Stimulated activated naive CD8-positive, alpha-beta T cell treated with anti-CD3 and anti-CD28 coated beads, Interleukin-15, Interleukin-2, amounts not matched to agents 100 ng/mL and 50 ng/mL, for 24 hours (primary cell): Measurements from ENCODE around the gene AMOTL1.
A peak's percentile ranks its signal among the peaks of the same experiment; 100 is the strongest.

Source experiments
- H3K27ac Mint-ChIP-seq: one replicate; pipeline ENCODE4 v1.8.0; 2021; ENCODE audit warnings: mild to moderate bottlenecking, mixed read lengths
- H3K27me3 Mint-ChIP-seq: one replicate; pipeline ENCODE4 v1.8.0; 2021; ENCODE audit warnings: mixed read lengths
- H3K36me3 Mint-ChIP-seq: one replicate; pipeline ENCODE4 v1.8.0; 2021; ENCODE audit warnings: low read depth, mixed read lengths
- H3K4me1 Mint-ChIP-seq: one replicate; pipeline ENCODE4 v1.8.0; 2021; ENCODE audit warnings: low read depth, mixed read lengths
- H3K4me3 Mint-ChIP-seq: one replicate; pipeline ENCODE4 v1.8.0; 2021; ENCODE audit warnings: mild to moderate bottlenecking, mixed read lengths
- H3K9me3 Mint-ChIP-seq: one replicate; pipeline ENCODE4 v1.8.0; 2021; ENCODE audit warnings: mixed read lengths

The AMOTL1 gene

DNA sequence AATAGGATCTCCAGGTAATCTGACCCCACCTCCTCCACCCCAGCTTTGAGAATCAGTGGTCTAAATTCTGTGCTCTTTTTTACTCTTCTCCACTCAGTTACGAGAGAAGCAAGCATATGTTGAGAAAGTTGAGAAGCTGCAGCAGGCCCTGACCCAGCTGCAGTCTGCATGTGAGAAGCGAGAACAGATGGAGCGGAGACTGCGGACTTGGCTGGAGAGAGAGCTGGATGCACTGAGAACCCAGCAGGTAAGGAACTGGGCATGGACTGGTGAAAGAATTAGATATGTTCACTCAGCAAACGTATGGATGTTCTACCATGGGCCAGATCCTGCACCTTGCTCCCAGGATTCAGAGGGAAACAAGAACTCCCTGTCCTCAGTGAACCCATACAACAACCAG lies 85.7 kb downstream of the AMOTL1 start:
- Mint-ChIP-seq H3K4me3 (no peak overlapping the region), H3K4me1 (no peaks in the 10 kb centered on the region), H3K27me3 (no peaks in the 10 kb centered on the region), H3K27ac (no peak overlapping the region), H3K9me3 (no peaks in the 10 kb centered on the region), H3K36me3 (no peaks in the 10 kb centered on the region)

DNA sequence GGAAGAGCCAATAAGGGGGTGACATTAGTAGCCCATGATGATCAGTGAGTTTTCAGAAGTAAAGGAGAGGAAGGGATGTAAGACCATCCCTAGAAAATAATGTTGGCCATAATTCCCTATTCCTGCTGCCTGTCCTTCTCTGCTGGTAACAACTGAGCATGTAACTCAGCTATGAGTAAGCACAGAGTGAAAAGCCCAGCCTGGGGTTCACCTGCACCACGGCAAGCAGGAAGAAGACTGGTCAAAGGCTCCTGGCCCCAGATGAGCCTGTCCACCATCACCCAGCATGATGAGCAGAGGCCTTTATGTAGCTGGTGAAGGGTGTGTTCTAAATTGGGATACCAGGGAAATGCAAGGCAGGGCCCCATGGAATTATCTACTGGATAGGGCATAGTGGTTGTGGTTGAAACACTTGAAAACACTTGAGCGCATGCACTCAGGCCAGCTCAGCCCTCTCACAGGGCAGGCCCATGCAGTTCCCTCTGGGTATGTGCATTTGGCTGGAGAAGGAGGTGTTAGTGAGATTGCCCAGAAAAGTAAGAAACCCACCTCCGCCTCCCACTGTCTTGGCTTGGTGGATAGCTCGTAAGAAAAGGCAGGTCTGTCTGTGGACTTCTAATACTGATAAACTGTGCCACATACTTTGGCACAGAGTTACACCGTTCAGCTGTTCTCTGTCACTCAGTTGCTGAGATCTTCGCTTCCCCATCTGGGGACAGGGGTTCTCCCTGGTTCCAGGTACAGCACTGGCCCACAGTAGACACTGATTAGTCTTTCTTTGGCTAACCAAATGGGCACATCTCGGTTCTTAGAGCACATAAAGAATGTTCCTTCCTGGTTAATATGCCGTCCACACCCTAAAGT lies 86.8 kb downstream of the AMOTL1 start:
- Mint-ChIP-seq H3K27me3 (no peaks in the 10 kb centered on the region), H3K27ac (peak overlapping the region; percentile 24), H3K36me3 (no peaks in the 10 kb centered on the region), H3K4me1 (no peaks in the 10 kb centered on the region), H3K4me3 (no peak overlapping the region), H3K9me3 (no peaks in the 10 kb centered on the region)

DNA sequence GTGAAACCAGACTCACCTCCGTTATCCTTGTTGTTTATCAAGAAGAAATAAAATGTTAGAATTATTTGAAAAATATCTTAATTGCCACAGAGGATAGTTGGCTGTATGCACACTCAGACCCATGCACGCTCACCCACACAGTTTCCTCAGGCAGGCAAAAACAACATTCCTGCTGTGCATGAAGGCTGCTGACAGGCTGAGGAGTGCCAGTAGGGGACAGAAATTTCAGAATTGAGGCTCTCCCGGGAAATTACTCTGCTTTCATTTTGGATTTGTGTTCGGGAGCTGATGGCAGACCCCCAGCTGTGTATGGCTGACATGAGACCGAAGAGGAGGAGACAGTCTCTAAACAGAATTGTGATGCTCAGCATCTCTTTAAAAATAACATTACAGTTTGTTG lies 87.5 kb downstream of the AMOTL1 start:
- Mint-ChIP-seq H3K36me3 (no peaks in the 10 kb centered on the region), H3K27me3 (no peaks in the 10 kb centered on the region), H3K4me3 (no peak overlapping the region), H3K9me3 (no peaks in the 10 kb centered on the region), H3K4me1 (no peaks in the 10 kb centered on the region), H3K27ac (no peak overlapping the region)

DNA sequence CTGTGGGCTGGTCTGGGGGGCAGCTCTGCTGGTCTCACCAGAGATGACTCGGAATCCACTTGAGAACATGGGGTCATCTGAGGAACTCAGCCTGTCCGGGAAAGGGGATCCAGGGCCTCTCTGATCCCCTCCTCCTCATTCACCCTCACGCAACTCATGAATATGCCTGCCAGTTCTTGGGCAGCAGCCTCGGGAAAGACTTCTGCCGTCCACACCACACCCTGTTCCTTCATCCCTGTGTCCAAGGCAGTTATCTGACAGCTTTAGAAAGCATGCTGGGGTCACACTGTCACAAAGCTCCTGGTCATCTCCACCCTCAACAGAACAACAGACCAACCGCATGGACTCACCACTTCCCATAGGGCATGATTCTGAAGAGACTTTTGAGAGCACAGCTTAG lies 88.3 kb downstream of the AMOTL1 start:
- no peaks in the 10 kb centered on the region for H3K27me3 Mint-ChIP-seq
- H3K4me1 Mint-ChIP-seq = no peaks in the 10 kb centered on the region
- no peak overlapping the region for H3K27ac Mint-ChIP-seq
- H3K9me3 Mint-ChIP-seq = no peaks in the 10 kb centered on the region
- H3K4me3 Mint-ChIP-seq = no peak overlapping the region
- H3K36me3 Mint-ChIP-seq = no peaks in the 10 kb centered on the region

DNA sequence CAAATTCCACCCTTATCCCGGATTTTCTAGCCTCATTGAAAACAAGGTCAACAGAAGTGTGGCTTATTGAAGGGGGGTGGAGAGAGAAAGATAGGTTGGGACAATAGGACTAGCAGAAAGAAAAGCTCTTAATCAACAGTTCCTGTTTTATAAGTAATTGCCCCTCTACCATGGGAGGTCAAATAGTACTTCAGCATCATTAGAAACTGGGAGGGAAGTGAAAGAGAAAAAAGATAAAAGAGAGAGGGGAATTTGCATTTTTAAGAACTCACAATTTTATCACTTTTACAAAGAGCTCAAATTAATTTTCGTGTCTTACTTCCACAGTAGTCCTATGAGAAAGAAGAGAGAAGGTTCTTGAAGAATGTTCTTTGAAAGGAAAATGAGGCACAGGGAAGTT lies 89.2 kb downstream of the AMOTL1 start:
- H3K36me3 Mint-ChIP-seq = no peaks in the 10 kb centered on the region

DNA sequence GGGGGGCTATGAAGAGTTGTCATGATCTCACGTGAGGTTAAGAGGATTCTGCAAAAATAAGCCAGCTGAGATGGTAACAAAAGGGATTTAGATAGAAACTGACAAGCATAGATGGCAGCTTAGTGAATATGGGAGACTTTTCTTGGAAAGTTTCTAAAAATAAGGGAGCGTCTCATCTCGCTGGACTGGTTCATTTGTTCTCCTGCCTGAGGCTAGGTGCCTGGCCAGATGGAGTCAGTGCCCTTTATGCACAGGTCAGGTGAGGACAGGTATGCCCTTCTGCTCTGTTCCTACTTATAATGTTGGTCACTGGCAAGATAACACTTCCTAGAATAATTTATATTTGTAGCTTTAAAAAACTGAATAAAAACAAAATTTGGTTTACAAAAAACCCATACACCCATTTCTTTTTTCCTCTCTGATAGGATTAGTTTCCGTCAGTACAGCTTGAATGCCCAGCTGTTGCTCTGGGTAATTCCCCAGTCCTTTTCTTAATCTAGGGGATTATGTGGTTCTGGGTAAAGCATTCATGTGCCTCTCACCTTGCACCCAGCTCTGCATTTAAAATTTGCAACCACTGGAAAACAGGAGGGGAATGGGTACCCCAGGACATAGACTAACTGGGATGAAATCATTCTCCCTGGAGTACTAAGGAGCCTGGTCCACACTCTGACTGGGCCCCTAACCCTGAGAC lies 90.0 kb downstream of the AMOTL1 start:
- no peaks in the 10 kb centered on the region for H3K27me3 Mint-ChIP-seq
- H3K4me1 Mint-ChIP-seq = no peaks in the 10 kb centered on the region
- no peak overlapping the region for H3K4me3 Mint-ChIP-seq
- H3K9me3 Mint-ChIP-seq = no peaks in the 10 kb centered on the region
- no peaks in the 10 kb centered on the region for H3K36me3 Mint-ChIP-seq
- no peak overlapping the region for H3K27ac Mint-ChIP-seq

More for the DNA sequence above, 89.2 kb downstream of the AMOTL1 start:
- no peak overlapping the region for H3K4me3 Mint-ChIP-seq
- H3K4me1 Mint-ChIP-seq = no peaks in the 10 kb centered on the region
- H3K9me3 Mint-ChIP-seq = no peaks in the 10 kb centered on the region
- no peak overlapping the region for H3K27ac Mint-ChIP-seq
- no peaks in the 10 kb centered on the region for H3K27me3 Mint-ChIP-seq

DNA sequence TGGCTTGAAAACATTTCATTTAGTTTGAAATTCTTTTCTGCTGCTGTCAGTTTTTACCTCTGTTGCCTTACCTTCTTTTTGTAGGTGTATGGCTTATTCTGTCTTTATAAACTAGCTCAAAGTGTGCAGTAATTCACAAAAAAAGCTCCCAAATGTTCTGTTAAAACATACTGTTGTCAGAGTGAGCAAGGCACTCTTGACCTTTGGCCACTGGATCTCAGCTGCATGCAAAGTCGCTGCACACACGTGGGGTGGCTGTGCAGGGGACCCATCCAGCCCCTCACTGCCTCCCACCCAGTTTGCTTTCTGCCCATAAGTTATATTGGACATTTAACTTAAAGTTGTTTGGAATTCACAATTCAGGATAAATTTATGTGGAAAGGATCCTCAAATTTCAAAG lies 92.2 kb downstream of the AMOTL1 start:
- no peaks in the 10 kb centered on the region for H3K9me3 Mint-ChIP-seq
- H3K27me3 Mint-ChIP-seq = no peaks in the 10 kb centered on the region
- no peaks in the 10 kb centered on the region for H3K4me1 Mint-ChIP-seq
- no peak overlapping the region for H3K27ac Mint-ChIP-seq
- H3K36me3 Mint-ChIP-seq = no peaks in the 10 kb centered on the region
- no peak overlapping the region for H3K4me3 Mint-ChIP-seq

DNA sequence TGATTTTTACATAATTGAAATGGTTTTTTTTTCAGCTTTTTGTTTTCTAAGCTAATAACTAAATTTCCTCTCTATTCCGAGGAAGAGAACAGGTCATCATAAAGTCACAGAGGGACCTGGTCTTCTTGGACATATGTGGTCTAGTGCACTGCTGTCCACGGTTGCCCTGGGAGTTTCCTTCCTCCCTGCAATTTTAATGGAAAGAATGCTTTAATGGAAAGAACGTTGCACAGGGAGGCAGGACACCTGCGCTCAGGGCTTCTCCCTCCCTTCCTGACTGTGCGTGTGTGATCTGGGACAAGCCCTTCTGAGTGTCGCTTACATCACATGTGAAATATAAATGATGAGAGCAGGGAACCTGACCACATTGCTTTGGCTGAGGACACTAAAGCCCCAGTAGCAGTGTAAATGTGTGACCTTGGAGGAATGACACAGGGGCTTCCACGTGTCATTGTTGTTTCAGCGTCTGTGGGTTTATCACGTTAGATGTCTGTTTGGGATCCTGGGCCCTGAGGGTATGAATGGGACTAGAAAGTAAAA lies 93.2 kb downstream of the AMOTL1 start:
- no peaks in the 10 kb centered on the region for H3K36me3 Mint-ChIP-seq
- H3K9me3 Mint-ChIP-seq = no peaks in the 10 kb centered on the region
- no peak overlapping the region for H3K27ac Mint-ChIP-seq
- H3K4me1 Mint-ChIP-seq = no peaks in the 10 kb centered on the region
- no peaks in the 10 kb centered on the region for H3K27me3 Mint-ChIP-seq
- no peak overlapping the region for H3K4me3 Mint-ChIP-seq

DNA sequence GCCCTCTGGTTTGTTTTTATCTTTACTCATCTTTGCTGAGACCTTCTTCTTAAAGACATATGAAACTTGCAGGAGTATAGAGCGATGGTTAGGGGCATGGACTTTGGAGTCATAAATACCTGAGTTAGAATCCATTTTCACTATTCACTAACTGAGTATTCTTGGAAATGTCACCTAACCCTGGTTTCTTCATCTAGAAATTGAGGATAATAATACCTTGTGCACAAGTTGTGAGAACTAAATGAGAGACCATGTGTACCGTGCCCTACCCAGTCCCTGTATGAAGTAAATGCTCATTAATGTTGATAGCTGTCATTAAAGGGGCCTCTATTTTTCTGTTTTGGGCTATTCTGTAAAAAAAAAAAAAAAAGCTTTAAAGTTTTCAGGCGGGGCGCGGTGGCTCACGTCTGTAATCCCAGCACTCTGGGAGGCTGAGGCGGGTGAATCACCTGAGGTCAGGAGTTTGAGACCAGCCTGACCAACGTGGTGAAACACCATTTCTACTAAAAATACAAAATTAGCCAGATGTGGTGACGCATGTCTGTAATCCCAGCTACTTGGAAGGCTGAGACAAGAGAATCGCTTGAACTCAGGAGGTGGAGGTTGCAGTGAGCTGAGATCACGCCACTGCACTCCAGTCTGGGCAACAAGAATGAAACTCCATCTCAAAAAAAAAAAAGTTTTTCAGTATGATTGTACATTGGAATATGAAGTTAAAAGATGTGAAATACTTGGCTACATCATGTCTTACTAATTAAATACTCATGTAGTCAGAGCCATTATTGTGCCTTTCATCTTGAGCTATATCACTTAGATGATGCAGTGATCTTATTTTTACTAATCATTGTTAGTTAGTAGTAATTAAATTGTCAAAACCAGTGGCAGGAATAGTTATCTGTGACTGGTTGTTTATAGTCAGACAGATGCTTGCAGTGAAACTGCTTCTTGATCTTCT lies 95.0 kb downstream of the AMOTL1 start:
- Mint-ChIP-seq H3K4me3 (no peak overlapping the region), H3K27ac (no peak overlapping the region), H3K36me3 (no peaks in the 10 kb centered on the region), H3K9me3 (no peaks in the 10 kb centered on the region), H3K4me1 (no peaks in the 10 kb centered on the region), H3K27me3 (no peaks in the 10 kb centered on the region)

DNA sequence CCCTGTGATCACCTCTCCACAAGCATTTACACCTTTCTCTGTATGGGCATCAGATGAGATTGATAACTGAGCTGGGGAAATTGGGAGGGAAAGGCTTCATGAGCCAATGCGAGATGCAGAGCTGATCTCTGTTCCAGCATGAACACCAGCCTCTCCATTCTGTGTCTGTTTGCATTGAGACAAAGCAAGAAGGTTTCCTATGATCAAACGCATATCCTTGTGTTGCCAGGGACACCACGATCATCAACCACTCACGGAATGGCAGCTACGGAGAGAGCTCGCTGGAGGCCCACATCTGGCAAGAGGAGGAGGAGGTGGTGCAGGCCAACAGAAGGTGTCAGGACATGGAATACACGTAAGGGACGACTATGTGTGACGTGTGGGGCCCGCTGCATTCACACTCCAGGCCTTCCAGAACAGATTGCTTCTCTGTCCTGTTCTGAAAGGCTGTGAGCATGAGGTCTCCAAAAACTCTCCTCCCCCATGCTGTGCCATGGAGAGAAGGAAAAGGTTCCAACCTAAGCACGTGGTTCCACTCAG lies 96.4 kb downstream of the AMOTL1 start:
- Mint-ChIP-seq H3K4me1 (no peaks in the 10 kb centered on the region), H3K27me3 (no peaks in the 10 kb centered on the region), H3K36me3 (no peaks in the 10 kb centered on the region), H3K27ac (no peak overlapping the region), H3K4me3 (no peak overlapping the region), H3K9me3 (no peaks in the 10 kb centered on the region)

DNA sequence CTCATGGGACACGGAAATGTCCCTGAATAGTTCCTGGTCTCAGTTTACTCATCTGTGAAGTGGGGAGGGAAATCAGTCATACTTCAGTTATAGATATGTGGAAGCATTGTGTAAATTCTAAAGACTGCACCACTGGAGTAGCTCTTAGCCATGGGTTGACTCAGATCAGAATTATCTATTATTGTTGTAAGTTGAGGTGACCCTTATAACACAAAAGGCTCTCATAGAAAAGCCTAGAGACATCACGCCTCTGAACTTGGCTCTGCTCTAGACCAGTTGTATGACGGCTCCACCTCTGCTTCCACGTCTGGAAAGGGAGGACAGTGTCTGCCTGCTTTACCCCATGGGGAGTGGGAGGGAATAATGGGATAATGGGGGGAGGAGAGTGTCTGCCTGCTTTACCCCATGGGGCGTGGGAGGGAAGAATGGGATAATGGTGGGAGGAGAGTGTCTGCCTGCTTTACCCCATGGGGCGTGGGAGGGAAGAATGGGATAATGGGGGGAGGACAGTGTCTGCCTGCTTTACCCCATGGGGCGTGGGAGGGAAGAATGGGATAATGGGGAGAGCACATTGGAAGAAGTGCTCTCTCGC lies 98.2 kb downstream of the AMOTL1 start:
- Mint-ChIP-seq H3K36me3 (no peaks in the 10 kb centered on the region), H3K9me3 (no peaks in the 10 kb centered on the region), H3K27ac (no peak overlapping the region), H3K4me1 (no peaks in the 10 kb centered on the region), H3K4me3 (no peak overlapping the region), H3K27me3 (no peaks in the 10 kb centered on the region)

DNA sequence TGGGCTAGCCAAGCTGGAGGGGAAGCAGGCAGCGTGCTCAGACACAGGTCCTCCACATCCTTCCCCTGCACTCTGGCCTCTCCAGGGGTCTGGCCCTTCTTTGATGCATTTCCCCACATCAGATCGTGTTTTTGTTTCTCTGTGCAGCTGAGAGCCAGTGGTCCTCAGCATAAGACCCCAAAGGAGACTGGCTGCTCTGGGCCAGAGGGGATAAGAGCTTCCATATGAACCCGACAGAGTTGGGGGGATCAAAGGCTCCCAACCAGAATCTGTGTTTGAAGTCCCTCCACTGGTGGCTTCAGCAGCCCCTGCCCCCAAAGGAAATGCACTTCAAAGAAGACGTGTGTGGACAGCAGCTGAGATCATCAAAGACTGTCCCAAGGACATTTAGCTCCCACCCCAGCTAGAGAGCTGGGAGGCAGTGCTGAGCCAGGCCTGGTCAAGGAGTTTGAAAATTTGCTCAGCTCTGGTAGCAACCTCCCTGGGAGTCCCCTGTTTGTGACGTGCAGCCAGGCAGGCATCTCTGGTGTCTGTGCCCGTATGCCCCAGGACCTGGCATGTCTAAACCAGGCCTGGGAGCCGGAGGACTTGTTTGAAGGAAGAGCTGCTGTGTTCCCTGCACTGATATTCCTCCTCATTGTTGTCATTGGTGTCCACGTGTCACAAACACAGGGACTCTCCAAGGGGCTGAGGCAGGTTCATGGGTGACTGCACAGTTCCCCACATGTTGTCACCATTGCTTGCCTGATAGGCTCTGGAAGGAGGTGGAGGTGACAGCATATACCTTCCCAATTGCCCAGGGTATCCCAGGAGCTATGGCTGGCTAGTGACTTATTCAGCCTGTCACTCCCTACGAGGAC lies 99.0 kb downstream of the AMOTL1 start:
- Mint-ChIP-seq H3K27me3 (no peaks in the 10 kb centered on the region), H3K4me3 (no peak overlapping the region), H3K9me3 (no peaks in the 10 kb centered on the region), H3K27ac (no peak overlapping the region), H3K4me1 (no peaks in the 10 kb centered on the region), H3K36me3 (no peaks in the 10 kb centered on the region)

DNA sequence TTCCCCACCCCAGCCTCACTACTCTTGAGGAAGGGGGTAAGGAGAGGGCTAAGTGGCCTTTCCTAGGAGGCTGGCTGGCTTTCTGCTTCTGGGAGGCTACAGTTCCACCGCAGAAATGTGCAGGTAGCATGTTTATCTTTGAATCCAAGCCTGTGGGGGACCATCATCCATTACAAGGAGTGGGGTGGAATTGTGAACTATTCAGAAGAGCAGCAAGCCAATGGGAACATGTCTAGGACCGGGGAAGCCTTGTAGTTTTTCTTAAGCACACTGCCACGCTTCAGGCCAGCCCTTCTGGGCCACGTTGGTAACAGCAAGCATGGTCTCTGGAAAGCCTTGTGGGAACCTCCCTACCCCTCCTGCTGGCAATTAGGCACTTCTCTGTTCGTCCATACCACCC lies 100.3 kb downstream of the AMOTL1 start:
- Mint-ChIP-seq H3K27ac (no peak overlapping the region), H3K4me3 (no peak overlapping the region), H3K36me3 (no peaks in the 10 kb centered on the region), H3K9me3 (no peaks in the 10 kb centered on the region), H3K27me3 (no peaks in the 10 kb centered on the region), H3K4me1 (no peaks in the 10 kb centered on the region)
